ENCODE results near the gene NR1I3.
"Not testable (repeated sequence)": the region's sequence is repeated elsewhere in the genome, so short reads cannot be mapped to it uniquely, and the experiment has no call there.

DNA sequence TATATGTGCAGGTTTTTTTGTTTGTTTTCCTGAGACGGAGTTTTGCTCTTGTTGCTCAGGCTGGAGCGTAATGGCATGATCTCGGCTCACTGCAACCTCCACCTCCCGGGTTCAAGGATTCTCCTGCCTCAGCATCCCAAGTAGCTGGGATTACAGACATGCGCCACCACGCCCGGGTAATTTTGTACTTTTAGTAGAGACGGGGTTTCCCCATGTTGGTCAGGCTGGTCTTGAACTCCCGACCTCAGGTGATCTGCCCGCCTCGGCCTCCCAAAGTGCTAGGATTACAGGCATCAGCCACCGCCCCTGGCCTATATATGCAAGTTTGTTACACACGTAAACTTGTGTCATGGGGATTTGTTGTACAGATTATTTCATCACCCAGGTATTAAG is 13.3 kb downstream of the NR1I3 start:
- TF ChIP-seq, protein P1, sequence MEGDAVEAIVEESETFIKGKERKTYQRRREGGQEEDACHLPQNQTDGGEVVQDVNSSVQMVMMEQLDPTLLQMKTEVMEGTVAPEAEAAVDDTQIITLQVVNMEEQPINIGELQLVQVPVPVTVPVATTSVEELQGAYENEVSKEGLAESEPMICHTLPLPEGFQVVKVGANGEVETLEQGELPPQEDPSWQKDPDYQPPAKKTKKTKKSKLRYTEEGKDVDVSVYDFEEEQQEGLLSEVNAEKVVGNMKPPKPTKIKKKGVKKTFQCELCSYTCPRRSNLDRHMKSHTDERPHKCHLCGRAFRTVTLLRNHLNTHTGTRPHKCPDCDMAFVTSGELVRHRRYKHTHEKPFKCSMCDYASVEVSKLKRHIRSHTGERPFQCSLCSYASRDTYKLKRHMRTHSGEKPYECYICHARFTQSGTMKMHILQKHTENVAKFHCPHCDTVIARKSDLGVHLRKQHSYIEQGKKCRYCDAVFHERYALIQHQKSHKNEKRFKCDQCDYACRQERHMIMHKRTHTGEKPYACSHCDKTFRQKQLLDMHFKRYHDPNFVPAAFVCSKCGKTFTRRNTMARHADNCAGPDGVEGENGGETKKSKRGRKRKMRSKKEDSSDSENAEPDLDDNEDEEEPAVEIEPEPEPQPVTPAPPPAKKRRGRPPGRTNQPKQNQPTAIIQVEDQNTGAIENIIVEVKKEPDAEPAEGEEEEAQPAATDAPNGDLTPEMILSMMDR (IDR thresholded peaks at IDR 0.05; ENCODE audit: low read depth, low read length) = not testable (repeated sequence)
- TF ChIP-seq EZH2phosphoT487 (IDR thresholded peaks at IDR 0.05; ENCODE audit: low read depth) = not testable (repeated sequence)

Measured in OCI-LY3 (cell line).